GM12801 (cell line): Measurements from ENCODE around the gene RPL28.

Experiments used
- CTCF ChIP-seq: IDR thresholded peaks from one replicate; pipeline ENCODE4 v1.5.1; 2011; ENCODE audit warnings: control low read depth; ENCODE audit not compliant: insufficient read length; ENCODE audit errors: extremely low read depth

RPL28 gene

GRCh38 chr19:55451965-55452748 lies 66.4 kb downstream of the RPL28 start:
- no peak for TF ChIP-seq CTCF
